Stimulated activated CD4-positive, alpha-beta T cell treated with anti-CD3 and anti-CD28 coated beads, TNF-alpha, amount 100 ng/mL, for 24 hours (primary cell): ENCODE results near the gene JUND.

Source experiments
- DNase-seq, 3 experiments: peaks; one replicate each; pipeline ENCODE4 v3.0.0-alpha.2; 2020; ENCODE audit warnings: low read depth in 3 of 3

JUND gene

DNA sequence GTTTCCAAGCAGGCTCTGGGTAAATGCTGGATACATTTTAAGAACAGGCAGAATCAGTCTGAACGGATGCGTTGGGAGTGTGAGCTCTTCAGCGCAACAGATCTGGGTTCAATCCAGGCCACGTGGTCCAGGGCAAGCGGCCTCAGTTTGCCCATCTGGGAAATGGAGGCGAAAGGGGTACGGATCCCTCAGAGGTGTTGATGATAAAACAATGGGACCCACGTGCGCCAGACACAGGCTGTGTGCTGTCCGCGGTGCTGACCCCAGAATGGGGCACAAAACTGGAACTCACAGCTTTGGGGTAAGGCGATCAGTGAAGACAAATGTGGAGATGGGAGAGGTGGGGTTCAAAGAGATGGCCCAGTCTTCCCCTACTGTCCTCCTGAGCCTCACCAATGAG is 42.1 kb downstream of the JUND start:
- DNase-seq, result no peak

DNA sequence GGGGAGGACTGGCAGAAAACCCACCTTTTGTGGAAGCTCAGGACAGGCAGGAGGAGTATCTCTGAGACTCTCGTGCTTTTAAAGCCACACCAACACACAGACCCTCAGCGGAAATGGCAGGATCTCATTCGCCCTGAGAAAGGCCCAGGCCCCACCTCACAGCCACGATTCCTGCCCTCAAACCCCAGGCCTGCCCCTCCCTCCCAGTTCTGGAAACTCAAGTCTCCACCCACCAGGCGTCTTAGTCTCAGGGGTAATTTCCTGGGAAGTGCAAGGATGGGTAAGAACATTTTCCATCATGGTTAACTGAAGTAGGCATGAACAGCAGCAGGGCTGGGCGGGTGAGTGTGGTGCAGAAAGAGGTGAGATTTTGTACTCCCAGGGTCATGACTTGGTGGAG is 47.2 kb downstream of the JUND start:
- DNase-seq, result no peak

DNA sequence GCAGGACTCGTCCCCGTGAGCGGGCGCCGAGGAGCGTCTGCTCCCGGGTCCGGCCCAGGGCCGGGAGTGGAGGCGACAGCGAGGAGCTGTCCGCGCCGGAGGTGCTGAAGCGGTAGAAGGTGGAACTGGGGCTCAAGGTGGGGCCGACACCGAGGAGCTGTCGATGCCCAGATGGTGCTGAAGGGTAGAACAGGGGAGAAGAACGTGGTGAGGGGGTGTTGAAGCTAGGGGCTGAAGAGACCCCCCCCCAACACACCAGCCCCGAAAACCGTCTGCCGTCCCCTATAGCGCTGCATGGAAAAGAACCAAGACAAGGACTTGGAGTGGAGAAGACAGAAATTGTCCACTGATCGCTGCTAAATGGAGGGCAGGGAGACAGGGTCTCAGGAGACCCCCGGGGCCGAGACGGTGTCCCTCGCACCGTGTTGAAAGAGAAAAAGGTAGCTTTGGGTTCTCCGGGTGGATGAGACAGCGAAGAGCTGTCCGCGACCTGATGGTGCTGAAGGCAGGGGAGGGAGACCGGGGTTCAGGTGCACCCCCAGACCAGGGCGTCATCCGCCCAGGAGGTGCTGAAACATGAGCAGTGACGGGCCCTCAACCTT is 48.1 kb downstream of the JUND start:
- DNase-seq, result peak in 1 of 3 experiments; percentile 40

DNA sequence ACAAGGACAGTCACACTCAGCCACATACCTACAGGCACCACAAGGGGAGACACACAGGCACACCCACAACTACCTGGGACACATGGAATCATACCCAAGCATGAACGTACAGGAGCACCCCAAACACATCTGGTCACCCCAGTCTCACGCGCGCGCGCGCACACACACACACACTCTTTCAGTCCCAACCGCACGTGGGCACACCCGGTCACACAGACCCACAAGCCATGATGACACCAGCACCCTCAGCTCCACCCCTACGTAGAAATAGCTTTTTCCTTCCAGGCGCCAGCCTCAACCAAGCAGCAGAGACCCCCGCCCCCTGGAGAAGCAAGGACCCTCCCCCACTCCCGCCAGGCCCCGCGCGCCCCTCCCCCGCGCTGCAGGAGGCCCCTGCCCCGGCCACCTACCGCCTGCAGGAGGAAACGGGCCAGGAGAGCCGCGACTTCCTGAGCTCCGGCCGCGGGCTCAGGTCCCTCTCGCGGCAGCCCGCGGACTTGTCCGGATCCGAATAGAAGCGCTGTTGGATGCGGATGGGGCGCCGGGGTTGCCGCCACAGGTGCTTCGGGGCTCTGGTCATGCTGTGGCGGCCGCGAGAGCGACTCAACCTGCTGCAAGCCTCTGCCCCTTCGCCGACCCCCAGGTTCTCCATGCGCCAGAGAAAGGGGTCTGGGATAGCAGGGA is 48.7 kb downstream of the JUND start:
- no peak for DNase-seq

DNA sequence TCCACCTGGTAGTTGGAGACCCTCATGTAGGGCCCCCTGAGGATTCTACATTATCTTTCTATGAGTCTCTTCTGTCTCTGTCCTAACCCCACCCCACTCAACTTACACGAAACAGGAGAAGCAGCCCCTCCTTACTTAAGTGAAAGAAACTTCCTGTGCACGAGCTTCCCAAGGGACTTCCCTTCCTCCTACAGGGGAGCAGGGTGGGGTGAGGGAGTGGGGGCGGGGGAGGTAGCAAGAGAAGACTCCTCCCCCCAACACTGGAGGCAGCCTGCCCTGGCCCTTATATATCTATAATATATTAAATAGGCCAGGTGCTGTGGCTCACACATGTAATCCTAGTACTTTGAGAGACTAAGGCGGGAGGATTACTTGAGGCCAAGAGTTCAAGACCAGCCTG is 49.6 kb downstream of the JUND start:
- DNase-seq, result no peak

DNA sequence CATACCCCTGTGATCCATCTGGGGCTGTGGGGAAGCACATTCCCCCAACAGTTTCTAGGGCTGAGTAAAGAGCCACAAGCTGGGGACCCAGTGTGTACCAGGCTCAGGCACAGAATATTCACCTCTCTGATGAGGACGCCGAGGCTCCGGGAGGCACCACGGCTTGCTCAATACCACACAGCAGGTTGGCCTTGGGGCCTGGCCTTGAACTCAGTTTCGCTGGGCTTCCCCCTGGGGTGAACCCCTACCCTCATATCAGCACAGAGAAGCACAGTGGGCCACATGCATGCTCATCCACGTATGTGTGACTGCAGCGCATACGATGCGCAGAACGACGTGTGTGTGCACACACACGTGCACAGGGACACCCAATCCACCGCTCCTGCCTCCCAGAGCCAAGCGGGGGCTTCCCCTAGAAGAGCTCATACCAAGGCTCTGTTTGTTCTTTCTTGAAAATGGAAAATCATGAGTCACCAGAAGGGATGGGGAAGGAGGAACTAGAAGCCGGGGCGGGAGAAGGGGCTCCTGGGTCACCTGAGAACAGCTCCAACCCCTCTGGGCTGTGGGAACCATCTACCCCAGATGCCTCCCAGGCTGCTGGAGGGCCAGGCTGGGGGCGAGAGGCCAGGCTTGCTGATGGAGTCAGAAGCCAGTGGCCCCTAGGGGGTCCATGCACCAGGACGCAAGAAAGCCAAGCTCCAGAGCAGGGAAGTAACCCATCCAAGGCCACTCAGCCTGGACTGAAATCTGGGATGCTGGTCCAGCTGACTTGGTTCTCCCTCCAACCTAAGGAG is 50.3 kb downstream of the JUND start:
- no peak for DNase-seq

DNA sequence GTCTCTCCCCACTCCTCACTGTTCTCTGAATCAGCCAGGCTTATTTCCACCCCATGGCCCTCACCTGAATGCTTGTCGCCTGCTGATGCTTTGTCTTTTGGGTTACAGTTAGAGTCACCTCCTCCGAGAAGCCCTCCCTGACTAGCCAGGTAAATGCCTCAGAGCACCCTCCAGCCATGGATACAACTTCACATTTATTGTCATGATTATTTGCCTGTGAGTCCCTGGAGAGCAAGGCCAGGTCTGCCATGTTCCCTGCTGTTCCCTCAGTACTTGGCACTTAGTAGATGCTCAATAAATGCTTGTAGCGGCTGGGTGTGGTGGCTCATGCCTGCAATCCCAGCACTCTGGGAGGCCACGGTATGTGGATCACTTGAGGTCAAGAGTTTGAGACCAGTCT is 51.5 kb downstream of the JUND start:
- no peak for DNase-seq
